Activated CD8-positive, alpha-beta memory T cell treated with anti-CD3 and anti-CD28 coated beads, Interleukin-2, amount 50 U/mL, for 4 hours (primary cell): ENCODE measurements around the gene ADAP2.
A peak's percentile ranks its signal among the peaks of the same experiment; 100 is the strongest.
"Not testable (repeated sequence)": the region's sequence is repeated elsewhere in the genome, so short reads cannot be mapped to it uniquely, and the experiment has no call there.

Experiments
- DNase-seq: peaks from one replicate; pipeline ENCODE4 v3.0.0-alpha.2; 2020

Gene ADAP2

DNA sequence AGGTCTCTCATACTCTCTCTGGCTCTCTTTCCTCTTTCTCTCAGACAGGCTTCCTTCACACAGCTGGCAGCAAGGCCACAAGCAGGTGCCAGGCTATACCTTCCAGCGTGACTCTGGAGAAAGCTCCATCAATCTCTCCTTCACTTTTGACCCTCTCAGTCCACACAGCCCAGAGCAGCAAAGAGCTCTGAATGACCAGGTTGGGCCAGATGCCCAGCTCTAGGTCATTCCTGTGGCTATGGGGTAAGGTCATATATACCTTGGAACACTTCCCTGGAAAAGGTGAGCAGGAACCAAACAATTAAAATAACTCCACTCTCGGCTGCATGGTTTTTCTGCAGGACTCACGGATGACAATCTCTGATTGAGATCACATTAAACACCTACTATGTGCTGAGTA, 8.8 kb downstream of the ADAP2 start:
- no peak for DNase-seq

DNA sequence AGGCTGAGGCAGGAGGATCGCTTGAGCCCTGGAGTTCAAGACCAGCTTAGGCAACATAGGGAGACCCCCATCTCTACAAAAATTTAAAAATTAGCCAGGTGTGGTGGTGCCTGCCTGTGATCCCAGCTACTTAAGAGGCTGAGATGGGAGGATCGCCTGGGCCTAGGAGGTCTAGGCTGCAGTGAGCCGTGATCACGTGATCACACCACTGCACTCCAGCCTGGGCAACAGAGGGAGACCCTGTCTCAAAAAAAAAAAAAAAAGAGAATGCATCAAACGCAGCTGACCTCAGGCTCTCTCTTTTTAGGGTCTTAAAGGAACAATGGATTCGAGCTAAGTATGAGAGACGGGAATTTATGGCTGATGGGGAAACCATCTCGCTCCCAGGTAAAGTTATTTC, 9.8 kb downstream of the ADAP2 start:
- DNase-seq = not testable (repeated sequence)

DNA sequence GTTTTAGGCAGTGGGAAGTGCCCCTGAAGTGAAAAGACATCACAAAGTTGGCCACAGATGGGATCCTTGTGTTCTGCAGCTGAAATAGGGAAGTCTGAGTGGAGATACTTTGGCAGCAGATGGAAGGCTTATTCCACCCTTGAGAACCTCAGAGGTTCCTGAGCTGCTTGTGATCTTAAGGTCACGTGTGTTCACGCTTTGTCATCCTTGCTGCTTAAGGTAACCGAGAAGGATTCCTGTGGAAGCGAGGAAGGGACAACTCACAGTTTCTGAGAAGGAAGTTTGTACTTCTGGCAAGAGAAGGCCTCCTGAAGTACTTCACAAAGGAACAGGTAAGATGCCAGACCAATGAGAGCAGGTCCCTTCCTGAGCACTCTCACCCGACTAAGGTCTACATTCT, 12.2 kb downstream of the ADAP2 start:
- no peak for DNase-seq

DNA sequence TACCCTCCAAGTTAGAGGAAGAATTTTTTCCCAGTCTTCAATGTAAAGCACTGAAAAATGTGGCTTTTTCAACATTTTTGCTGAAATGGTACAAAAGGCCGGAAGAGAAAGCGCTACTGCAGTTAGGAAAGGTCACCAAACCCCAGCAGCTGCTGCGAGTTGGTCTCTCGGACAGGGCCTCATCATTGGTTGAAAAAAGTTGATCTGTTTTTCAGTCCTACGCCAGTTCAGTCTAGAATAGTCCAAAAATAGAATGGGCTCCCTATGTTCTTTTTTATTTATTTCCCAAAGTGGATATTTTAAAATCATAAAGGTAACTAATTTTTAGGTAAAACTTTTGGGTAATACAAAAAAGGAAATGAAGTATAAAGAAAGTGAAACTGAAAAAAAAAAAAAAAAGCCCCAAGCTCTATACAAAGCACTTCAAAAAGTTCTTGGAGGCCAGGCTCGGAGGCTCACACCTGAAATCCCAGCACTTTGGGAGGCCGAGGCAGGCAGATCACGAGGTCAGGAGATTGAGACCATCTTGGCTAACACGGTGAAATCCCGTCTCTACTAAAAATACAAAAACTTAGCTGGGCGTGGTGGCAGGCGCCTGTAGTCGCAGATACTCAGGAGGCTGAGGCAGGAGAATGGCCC, 17.4 kb downstream of the ADAP2 start:
- DNase-seq = no peak

DNA sequence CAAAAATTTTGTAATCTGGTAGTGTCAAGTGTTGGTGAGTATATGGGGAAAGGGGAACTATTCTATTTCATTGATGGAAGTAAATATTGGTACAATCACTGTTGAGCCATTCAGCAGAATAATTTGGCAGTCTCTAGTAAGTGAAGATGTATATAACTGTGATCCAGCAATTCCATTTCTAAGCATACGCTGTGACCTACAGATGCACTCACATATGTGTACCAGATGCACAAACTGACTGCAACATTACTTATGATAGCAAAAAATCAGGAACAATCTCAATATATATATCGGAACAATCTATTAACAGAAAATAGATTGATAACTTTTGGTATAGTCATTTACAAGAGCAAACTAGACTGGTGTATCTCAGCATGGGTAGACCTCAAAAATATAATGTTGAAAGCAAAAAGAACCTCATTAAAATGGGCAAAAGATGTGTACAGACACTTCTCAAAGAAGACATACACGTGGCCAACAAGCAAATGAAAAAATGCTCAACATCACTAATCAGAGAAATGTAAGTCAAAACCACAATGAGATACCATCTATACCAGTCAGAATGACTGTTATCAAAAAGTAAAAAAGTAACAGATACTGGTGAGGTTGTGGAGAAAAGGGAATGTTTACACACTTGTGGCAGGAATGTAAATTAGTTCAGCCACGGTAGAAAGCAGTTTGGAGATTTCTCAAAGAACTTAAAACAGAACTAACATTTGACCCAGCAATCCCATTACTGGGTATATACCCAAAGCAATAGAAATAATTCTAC, 20.7 kb downstream of the ADAP2 start:
- no peak for DNase-seq

DNA sequence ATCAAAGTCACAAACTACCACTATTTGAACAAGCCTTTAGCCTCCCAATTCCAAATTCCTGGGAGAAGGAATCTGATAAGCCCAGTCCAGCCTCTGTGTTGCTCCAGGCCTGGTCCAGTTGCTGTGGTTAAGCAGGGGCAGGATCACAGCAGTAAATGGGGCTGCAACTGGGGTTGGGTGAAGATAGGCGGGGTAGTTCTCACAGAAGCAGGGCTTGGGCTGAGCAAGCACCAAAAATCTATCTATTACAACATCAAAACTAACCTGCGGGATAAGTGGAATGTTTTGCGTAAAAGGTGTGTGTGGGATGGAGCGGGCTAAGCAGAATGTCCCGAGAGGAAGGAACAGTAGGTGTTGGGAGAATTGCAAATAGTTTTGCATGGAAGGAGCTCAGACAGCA, 26.1 kb downstream of the ADAP2 start:
- no peak for DNase-seq

DNA sequence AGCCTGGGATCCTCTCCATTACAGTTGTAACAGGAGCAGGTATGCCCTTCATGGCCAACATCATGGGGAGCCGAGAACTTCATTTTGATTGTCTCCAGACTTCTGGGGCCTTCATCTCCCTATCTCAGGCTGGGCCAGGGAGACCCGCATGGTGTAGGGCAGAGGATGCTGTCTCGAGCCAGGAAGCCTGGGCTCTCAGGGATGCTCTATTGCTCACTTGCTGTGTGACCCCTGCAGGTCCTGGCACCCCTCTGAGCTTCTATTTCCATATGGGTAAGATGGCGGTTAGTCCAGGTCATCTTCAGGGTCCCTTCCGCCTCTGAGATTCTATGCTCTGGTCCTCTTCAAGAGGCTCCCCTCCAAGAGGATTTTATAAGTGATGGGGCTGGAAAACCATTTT, 28.4 kb downstream of the ADAP2 start:
- DNase-seq = no peak

DNA sequence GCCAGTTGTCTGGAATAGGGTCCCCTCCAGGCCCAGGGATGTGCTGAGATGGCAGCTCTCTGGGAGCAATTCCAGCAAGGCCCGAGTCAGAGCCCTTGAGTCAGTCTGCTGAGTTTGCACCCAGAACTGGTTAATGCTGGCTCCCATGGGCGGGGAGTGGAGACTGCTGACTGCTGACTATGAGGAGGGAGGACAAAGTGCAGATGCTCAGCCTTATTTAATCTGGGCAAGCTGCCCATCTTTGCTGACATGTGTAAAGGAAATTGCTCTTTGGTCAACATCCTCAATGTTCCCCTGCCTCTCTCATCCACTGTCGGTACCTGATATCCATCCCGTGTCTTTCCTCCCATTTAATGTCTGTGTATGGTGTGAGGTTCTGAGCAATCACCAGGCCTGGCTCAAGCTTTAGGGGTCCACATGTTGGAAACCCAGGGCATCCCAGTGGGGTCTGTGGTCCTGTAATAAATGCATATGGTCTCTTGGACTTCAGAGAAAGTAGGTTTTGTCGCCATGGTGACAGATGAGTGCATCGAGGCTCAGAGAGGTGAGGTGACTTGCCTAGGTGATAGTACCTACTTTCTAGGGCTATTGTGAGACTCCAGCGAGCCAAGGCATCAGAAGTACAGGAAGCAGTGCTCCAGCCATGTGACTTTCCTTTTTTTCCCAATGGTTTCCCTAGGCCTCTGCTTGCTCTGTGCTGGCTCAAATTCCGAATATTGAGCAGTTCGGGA, 29.1 kb downstream of the ADAP2 start:
- no peak for DNase-seq

DNA sequence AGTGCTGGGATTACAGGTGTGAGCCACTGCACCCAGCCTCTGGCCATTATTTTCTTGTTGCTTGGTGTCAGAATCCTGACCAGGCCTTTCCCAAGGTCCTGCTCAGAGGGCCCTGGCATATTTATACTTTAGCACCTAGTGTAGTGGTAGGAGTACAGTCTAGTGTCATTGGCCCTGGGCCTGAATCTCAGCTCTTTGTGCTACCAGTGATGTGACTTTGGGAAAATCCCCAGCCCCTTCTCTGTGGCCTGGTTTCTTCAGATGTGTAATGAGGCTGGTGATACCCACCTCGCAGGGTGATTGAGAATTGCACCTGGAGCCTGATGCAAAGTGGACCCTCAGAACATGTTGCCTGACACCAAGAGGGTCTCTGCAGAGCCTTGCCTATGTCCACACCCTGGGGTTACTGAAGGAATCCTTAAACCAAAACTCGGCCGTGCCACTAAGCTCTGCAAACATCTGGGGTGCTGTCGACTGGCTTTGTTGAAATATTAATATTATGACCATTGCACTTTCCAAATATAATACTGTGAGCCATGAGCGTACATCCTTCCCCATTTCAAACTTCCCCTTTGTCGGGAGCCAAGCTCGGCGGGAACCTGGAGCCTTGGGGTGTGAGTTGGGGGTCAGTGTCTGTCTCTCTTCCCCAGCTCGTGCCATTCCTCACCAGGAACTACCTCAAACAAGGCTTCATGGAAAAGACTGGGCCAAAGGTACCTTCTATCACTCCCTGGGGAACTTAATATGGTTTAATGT, 31.1 kb downstream of the ADAP2 start:
- DNase-seq = no peak

DNA sequence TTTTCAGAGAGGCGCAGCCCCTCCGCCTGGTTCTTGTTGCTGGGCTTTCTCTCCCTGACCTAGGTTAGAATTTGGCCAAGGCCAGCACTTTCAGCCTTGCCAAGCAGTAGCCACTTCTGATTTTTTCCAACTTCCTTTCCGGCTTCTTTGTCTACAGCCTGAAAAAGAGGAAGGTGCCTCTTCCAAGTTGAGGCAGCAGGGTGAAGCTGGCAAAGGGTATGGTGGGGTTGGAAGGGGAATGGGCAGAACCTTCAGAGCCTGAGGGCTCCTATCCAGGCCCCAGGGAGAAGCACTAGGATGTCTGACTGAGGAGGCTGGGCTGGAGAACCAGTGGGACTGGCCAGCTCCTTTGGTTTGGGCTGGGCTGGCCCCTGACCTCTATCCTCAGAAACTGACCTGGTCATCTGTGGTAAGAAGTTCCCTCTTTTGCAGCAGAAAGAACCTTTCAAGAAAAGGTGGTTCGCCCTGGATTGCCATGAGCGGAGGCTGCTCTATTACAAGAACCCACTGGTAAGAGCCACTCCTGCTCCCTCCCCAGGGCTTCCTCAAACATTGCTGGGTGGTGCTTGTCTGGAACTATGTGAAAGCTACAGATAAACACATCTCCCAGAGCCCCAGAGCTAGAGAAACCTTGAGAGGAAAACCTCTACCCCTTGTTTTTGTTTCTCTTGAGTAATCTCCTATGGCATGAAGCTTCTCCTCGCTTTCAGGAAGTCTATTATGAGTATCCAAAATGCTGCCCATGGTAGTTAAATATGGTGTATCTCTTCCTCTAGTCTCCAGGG, 32.5 kb downstream of the ADAP2 start:
- DNase-seq = no peak

DNA sequence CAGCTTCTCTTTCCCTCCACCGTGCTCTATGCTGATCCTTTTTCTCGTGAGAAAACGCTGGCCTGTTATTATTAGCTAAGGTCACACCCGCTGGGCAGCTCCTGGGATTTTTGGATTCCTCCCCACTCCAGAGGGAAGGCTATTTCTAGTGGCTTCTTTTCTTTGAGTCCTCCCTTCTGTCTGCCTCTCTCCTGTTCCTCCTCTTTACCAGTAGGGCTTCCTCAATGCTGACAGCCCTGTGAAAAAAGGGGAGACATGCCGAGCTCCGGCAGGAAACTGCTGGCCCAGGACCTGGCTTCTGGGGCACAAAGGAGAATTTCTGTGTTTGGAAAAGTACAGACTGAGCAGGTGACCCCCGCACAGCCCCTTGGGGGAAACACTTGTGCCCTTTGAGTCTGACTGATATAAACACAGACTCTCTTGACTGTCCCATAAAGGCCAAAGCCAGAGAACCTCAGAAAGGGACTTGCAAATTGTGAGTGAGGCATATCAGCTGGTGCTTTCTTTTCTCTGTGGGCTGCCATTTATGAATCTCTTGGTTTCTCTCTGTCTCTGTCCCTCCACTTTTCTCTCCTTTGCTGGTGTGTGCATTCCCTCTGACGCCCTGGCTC, 35.1 kb downstream of the ADAP2 start:
- no peak for DNase-seq

DNA sequence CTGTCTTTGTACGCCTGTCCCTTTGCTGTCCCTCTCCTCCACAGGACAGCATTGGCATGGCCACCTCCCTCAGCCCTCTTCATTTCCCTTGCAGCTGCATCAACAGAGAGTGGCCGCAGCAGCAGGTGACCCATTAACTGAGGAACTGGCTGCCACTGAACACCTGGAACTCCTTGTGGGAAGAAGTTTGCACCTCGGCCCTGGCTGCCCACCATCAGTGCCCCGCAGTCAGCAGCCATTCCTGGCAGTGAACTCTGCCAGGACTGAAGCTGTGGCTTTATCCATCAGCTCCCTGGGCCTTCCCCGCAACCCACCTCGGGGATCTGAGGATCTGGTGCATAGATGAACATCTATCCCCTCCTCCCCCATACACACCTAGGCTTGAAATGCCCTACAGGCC, 36.0 kb downstream of the ADAP2 start:
- no peak for DNase-seq

DNA sequence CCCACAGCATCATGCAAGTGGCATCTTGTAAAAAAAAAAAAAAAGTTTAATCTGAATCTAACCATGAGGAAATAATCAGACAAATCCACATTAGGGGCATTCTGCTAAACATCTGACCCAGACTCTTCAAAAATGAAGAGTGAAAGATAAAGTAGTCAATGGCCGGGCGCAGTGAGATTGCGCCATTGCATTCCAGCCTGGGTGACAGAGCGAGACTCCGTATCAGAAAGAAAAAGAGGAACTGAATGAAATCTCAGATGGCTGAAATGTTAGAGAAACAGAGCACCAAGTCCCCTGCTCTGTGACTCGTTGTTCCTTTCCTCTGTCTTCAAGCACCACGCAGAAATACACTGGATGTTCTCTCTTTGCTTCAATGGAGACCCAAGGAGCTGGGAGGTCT, 36.4 kb downstream of the ADAP2 start:
- DNase-seq = no peak

DNA sequence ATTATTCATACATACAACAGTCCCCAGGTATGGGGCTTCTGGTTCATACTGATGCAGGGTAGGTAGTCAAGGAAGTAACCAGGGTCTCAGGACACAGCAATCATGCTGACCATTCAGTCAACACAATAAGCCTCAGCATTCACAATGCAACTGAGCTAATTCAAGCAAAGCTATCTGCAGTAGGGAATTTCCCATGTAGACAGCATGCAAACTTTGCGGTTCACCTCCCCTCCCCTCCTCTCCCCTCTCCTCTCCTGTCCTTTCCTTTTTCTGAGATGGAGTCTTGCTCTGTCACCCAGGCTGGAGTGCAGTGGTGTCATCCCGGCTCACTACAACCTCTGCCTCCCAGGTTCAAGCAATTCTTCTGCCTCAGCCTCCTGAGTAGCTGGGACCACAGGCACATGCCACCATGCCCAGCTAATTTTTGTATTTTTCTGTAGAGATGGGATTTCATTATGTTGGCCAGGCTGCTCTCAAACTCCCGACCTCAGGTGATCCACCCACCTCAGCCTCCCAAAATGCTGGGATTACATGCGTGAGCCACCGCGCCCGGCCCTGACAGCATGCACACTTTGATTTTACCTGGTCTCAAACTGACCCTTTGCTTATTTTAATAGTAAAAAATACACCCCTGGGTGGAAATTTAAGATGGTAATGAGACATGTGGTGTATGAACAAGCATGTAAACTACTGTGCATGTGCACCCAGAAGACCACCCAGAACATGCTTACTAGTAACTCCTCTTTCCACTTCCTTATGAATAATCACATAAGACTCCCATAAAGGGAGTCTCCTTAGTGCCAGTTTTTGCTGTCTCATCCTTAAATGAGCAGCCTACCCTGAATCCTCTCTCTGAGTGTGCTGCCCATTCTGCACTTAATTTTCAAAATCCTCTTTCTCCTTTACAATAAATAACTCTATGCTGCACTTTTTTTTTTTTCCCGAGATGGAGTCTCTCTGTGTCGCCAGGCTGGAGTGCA, 39.8 kb downstream of the ADAP2 start:
- DNase-seq = no peak

DNA sequence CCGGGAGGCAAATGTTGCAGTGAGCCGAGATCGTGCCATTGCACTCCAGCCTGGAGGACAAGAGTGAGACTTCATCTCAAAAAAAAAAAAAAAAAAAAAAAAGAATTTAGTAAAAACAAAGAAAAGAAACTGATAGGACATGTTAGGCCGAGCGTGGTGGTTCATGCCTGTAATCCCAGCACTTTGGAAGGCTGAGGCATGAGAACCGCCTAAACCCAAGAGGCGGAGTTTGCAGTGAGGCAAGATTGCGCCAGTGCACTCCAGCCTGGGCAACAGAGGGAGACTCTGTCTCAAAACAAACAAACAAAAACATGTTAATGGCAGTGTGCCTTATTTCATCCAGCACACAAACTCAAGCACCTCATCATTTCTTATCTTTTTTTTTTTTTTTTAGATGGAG, 42.6 kb downstream of the ADAP2 start:
- DNase-seq = not testable (repeated sequence)

DNA sequence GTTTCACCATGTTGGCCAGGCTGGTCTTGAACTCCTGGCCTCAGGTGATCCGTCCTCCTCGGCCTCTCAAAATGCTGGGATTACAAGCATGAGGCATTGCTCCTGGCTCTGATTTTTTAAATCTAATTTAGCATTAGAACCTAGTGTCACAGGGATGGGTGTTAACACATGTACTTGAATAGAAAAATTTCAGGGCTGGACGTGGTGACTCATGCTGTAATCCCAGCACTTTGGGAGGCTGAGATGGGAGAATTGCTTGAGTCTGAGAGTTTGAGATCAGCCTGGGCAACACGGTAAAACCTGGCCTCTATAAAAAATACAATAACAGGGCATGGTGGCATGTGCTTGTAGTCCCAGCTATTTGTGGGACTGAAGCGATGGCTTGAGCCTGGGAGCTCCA, 43.1 kb downstream of the ADAP2 start:
- DNase-seq = no peak

DNA sequence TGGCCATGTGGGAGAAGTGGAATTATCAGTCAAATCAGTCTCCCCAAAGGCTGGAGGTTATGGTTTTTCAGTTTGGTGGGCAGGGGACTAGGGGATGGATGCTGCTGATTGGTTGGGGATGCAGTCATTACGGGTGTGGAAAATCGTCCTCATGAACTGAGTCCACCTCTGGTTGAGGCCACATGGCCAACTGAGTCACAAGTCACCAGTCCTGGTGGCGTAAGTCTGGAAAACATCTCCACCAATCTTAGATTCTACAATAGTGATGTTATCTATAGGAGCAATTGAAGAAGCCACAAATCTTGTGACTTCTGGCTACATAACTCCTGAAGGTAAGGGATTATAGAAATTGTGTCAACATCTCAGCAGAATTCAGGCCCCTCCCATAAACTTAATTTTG, 43.9 kb downstream of the ADAP2 start:
- no peak for DNase-seq

DNA sequence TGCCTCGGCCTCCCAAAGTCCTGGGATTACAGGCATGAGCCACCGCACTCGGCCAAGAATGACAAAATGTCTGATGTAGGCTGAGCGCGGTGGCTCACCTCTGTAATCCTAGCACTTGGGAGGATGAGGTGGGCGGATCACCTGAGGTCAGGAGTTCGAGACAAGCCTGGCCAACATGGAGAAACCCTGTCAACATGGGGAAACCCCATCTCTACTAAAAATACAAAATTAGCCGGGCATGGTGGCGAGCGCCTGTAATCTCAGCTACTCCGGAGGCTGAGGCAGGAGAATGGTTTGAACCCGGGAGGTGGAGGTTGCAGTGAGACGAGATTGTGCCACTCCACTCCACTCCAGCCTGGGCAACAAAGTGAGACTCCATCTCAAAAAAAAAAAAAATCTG, 46.2 kb downstream of the ADAP2 start:
- DNase-seq = not testable (repeated sequence)

DNA sequence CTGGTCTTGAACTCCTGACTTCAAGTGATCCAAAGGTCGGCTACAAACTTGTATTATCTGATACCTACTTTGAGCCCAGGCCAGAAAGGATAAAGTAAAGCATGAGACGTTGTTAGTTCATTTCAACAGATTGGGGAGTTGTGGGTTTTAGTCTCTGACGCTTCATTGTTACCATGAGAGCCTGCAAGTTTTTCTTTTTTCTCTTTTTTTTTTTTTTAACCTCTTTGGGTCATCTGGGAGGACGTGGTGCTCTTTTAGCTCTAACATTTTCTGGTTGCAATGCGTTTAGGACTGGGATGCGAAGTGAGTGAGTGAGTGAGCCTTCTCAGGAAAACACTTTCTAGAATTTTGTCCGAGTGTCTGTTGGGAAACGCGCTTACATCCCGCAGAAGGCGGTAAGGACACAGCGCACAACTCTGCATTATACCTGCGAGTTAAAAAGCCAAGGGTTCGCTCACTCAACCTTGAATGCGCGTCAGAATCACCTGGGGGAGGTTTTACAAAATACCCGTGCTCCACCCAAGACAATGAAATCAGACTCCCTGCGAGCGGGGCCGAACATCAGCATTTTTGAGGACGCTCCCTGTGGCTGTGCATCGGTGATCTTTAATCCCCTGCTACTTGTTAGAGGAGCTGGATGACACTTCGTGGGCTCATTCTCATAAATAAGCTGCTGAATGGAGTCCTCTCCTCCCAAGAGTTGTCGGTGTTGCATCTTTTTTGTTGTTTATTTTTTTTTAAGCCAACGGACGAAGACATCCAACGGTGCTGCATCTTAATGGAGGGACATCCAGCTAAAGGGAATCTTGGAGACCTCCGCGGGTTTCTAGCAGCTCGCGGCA, 48.5 kb downstream of the ADAP2 start:
- DNase-seq = peak; percentile 20
